Neural cell (in vitro differentiated cells): Measurements from ENCODE around the gene FAM9C. TPM values are rescaled to one million over a fixed set of nuclear protein-coding genes. Genes with fewer than 3 reads are reported as not detected.

ENCODE experiments used
- H2AFZ ChIP-seq: fragments of 200-600, 300-800 bp; sonication (generic), shearing (Covaris generic); 2 replicates; pipeline ENCODE4 v1.6.0; 2014; ENCODE audit warnings: low read depth, mild to moderate bottlenecking, antibody characterized with exemption, low read length, moderate library complexity
- H3F3A ChIP-seq: fragments of 200-600 bp; shearing (Covaris generic); 2 replicates; pipeline ENCODE4 v1.6.1; 2016; ENCODE audit warnings: mild to moderate bottlenecking, moderate library complexity, mixed read lengths, antibody characterized with exemption, low read length; ENCODE audit not compliant: insufficient read depth, poor library complexity, severe bottlenecking
- H3K27ac ChIP-seq: fragments of 200-600, 300-800 bp; sonication (generic), shearing (Covaris generic); 2 replicates; pipeline ENCODE4 v1.5.1; 2014; ENCODE audit warnings: mild to moderate bottlenecking, low read length, moderate library complexity
- H3K27me3 ChIP-seq: fragments of 300-800, 200-600 bp; sonication (generic), shearing (Covaris generic); 2 replicates; pipeline ENCODE4 v1.6.0; 2014; ENCODE audit warnings: mild to moderate bottlenecking, low read depth, low read length, moderate library complexity; ENCODE audit not compliant: insufficient read depth
- H3K36me3 ChIP-seq: fragments of 300-800, 200-600 bp; sonication (generic), shearing (Covaris generic); 2 replicates; pipeline ENCODE4 v1.5.1; 2014; ENCODE audit warnings: mild to moderate bottlenecking, antibody characterized with exemption, low read length, moderate library complexity; ENCODE audit not compliant: insufficient read depth
- H3K4me2 ChIP-seq: fragments of 300-800, 200-600 bp; sonication (generic), shearing (Covaris generic); 2 replicates; pipeline ENCODE4 v1.6.0; 2014; ENCODE audit warnings: mild to moderate bottlenecking, low read length
- H3K4me3 ChIP-seq: fragments of 300-800, 200-600 bp; sonication (generic), shearing (Covaris generic); 2 replicates; pipeline ENCODE4 v1.5.1; 2014; ENCODE audit warnings: mild to moderate bottlenecking, low read length, moderate library complexity
- H3K79me2 ChIP-seq: fragments of 200-600 bp; shearing (Covaris generic); replicated peaks from 2 replicates; pipeline ENCODE4 v1.6.0; 2014; ENCODE audit warnings: mild to moderate bottlenecking, low read length, moderate library complexity; ENCODE audit not compliant: insufficient read depth
- H3K9ac ChIP-seq: fragments of 300-800, 200-600 bp; sonication (generic), shearing (Covaris generic); 2 replicates; pipeline ENCODE4 v1.6.1; 2016; ENCODE audit warnings: mild to moderate bottlenecking, low read length, mixed read lengths
- H3K9me2 ChIP-seq: fragments of 200-600 bp; shearing (Covaris generic); 2 replicates; pipeline ENCODE4 v1.6.1; 2016; ENCODE audit warnings: mild to moderate bottlenecking, low read length, mixed read lengths; ENCODE audit not compliant: insufficient read depth
- H3K9me3 ChIP-seq: fragments of 200-600, 300-800 bp; sonication (generic), shearing (Covaris generic); 2 replicates; pipeline ENCODE4 v1.6.1; 2016; ENCODE audit warnings: mild to moderate bottlenecking, mixed run types, low read length, moderate library complexity, mixed read lengths
- H4K20me1 ChIP-seq: fragments of 200-600 bp; shearing (Covaris generic); 2 replicates; pipeline ENCODE4 v1.6.1; 2016; ENCODE audit warnings: mild to moderate bottlenecking, mixed run types; ENCODE audit not compliant: insufficient read depth
- EP300 ChIP-seq: fragments of 450-650 bp; conservative IDR thresholded peaks from 2 replicates; pipeline ENCODE4 v1.6.1; 2014; ENCODE audit warnings: antibody characterized with exemption, mild to moderate bottlenecking, moderate library complexity; ENCODE audit not compliant: poor library complexity, severe bottlenecking
- EZH2 ChIP-seq: fragments of 200-600, 300-800 bp; shearing (Covaris generic), sonication (generic); IDR thresholded peaks from 2 replicates; pipeline ENCODE4 v1.6.1; 2014; ENCODE audit warnings: antibody characterized with exemption, low read length, borderline replicate concordance, mild to moderate bottlenecking; ENCODE audit not compliant: insufficient read depth, poor library complexity, severe bottlenecking
- MXI1 ChIP-seq: fragments of 450-650 bp; conservative IDR thresholded peaks from 2 replicates; pipeline ENCODE4 v1.6.1; 2014; ENCODE audit warnings: antibody characterized with exemption, mild to moderate bottlenecking; ENCODE audit not compliant: poor library complexity, severe bottlenecking
- POLR2AphosphoS5 ChIP-seq: IDR thresholded peaks from 2 replicates; pipeline ENCODE4 v1.6.1; 2012
- RAD21 ChIP-seq: fragments of 450-650 bp; conservative IDR thresholded peaks from 2 replicates; pipeline ENCODE4 v1.6.1; 2014; ENCODE audit warnings: antibody characterized with exemption, mild to moderate bottlenecking, moderate library complexity
- SMC3 ChIP-seq: fragments of 450-650 bp; conservative IDR thresholded peaks from 2 replicates; pipeline ENCODE4 v1.6.1; 2014; ENCODE audit warnings: antibody characterized with exemption, mild to moderate bottlenecking, moderate library complexity; ENCODE audit not compliant: poor library complexity
- TAF1 ChIP-seq: IDR thresholded peaks from 2 replicates; pipeline ENCODE4 v1.6.1; 2012; ENCODE audit warnings: low read depth
- polyA plus RNA-seq: library from polyadenylated mRNA; depleted of rRNA; stranded (reverse); fragments of >200 nt; gene quantifications from 2 replicates; pipeline ENCODE4 v1.2.3, GENCODE V29; 2014
- TF ChIP-seq, protein P1 (sequence below): fragments of 450-650 bp; IDR thresholded peaks from 2 replicates; pipeline ENCODE4 v1.5.1; 2014; ENCODE audit warnings: antibody characterized with exemption, mild to moderate bottlenecking, moderate library complexity; ENCODE audit not compliant: poor library complexity, severe bottlenecking
- TF ChIP-seq, protein P2 (sequence below): IDR thresholded peaks from 2 replicates; pipeline ENCODE4 v1.6.1; 2012; ENCODE audit warnings: borderline replicate concordance

The FAM9C gene
- polyA plus RNA-seq, 1 donor from 2014 or later: not detected

DNA sequence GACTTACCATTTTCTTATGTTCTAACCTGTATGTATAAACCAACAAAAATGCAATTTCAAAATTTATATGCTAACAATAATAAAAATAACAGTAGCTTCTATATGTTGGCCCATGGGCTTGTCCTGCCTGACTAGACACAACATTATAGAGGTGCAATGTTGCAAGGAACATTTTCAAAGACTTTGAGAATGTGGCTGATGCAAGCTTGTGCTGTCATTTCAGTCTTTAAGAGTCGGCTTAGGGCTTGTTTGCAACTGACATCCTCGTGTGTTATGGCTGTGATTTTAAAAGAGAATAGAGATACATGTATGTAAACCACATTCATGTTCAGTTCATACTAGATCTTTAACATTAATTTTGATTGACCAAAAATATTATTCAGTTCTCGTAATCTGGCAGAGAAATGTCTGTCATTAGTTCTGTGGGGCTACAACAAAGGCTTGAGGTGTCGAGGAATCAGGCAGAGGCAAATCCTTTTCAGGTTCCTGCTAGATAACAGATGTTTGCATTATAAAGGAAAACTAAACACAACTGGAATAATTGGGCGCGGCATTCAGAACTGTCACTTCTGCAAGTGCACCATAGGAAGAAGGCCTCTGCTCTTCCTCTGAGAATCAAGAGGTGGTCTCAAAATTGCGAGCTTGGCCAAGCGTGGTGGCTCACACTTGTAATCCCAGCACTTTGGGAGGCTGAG, 56.4 kb downstream of the FAM9C start:
- Histone ChIP-seq H3K36me3 (no peaks in the 10 kb centered on the region), H3K27me3 (no peaks in the 10 kb centered on the region)

GRCh38 chrX:12987340-12987739, 57.1 kb downstream of the FAM9C start:
- Histone ChIP-seq H3K9me2 (no peaks in the 10 kb centered on the region), H3K9me3 (no peaks in the 10 kb centered on the region), H3K9ac (no peak overlapping the region), H2AFZ (no peak overlapping the region), H4K20me1 (no peaks in the 10 kb centered on the region), H3K4me2 (no peak overlapping the region), H3K79me2 (no peaks in the 10 kb centered on the region), H3F3A (no peaks in the 10 kb centered on the region), H3K36me3 (no peaks in the 10 kb centered on the region), H3K27me3 (no peaks in the 10 kb centered on the region), H3K27ac (no peak overlapping the region), H3K4me3 (no peak overlapping the region)
- TF ChIP-seq MXI1 (no peak), EP300 (no peak), EZH2 (no peak), POLR2AphosphoS5 (no peak), RAD21 (no peak), TAF1 (no peak), SMC3 (no peak)
- TF ChIP-seq, protein P1, sequence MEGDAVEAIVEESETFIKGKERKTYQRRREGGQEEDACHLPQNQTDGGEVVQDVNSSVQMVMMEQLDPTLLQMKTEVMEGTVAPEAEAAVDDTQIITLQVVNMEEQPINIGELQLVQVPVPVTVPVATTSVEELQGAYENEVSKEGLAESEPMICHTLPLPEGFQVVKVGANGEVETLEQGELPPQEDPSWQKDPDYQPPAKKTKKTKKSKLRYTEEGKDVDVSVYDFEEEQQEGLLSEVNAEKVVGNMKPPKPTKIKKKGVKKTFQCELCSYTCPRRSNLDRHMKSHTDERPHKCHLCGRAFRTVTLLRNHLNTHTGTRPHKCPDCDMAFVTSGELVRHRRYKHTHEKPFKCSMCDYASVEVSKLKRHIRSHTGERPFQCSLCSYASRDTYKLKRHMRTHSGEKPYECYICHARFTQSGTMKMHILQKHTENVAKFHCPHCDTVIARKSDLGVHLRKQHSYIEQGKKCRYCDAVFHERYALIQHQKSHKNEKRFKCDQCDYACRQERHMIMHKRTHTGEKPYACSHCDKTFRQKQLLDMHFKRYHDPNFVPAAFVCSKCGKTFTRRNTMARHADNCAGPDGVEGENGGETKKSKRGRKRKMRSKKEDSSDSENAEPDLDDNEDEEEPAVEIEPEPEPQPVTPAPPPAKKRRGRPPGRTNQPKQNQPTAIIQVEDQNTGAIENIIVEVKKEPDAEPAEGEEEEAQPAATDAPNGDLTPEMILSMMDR: no peak
- TF ChIP-seq, protein P2, sequence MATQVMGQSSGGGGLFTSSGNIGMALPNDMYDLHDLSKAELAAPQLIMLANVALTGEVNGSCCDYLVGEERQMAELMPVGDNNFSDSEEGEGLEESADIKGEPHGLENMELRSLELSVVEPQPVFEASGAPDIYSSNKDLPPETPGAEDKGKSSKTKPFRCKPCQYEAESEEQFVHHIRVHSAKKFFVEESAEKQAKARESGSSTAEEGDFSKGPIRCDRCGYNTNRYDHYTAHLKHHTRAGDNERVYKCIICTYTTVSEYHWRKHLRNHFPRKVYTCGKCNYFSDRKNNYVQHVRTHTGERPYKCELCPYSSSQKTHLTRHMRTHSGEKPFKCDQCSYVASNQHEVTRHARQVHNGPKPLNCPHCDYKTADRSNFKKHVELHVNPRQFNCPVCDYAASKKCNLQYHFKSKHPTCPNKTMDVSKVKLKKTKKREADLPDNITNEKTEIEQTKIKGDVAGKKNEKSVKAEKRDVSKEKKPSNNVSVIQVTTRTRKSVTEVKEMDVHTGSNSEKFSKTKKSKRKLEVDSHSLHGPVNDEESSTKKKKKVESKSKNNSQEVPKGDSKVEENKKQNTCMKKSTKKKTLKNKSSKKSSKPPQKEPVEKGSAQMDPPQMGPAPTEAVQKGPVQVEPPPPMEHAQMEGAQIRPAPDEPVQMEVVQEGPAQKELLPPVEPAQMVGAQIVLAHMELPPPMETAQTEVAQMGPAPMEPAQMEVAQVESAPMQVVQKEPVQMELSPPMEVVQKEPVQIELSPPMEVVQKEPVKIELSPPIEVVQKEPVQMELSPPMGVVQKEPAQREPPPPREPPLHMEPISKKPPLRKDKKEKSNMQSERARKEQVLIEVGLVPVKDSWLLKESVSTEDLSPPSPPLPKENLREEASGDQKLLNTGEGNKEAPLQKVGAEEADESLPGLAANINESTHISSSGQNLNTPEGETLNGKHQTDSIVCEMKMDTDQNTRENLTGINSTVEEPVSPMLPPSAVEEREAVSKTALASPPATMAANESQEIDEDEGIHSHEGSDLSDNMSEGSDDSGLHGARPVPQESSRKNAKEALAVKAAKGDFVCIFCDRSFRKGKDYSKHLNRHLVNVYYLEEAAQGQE: no peak

More for the DNA sequence above, 56.4 kb downstream of the FAM9C start:
- Histone ChIP-seq H3K9ac (no peak overlapping the region), H3K9me3 (no peaks in the 10 kb centered on the region), H3F3A (no peaks in the 10 kb centered on the region), H3K27ac (no peak overlapping the region), H2AFZ (no peak overlapping the region), H3K4me3 (no peak overlapping the region), H4K20me1 (no peaks in the 10 kb centered on the region), H3K4me2 (no peak overlapping the region), H3K79me2 (no peaks in the 10 kb centered on the region), H3K9me2 (no peaks in the 10 kb centered on the region)
- TF ChIP-seq EZH2: no peak
- TF ChIP-seq TAF1: no peak
- no peak for TF ChIP-seq MXI1
- TF ChIP-seq SMC3: no peak
- no peak for TF ChIP-seq RAD21
